Upper lobe of right lung (tissue), 1 donor: Measurements from ENCODE around the gene SGCA. TPM values are rescaled to one million over a fixed set of nuclear protein-coding genes. Genes with fewer than 3 reads are reported as not detected.
A peak's percentile ranks its signal among the peaks of the same experiment; 100 is the strongest.

Experiments
- ATAC-seq: fragments of 200-7000 bp; cut with Tn5 transposase; one replicate; pipeline ENCODE4 v1.9.1; 2020; ENCODE audit warnings: mild to moderate bottlenecking, moderate library complexity
- DNase-seq: peaks from one replicate; pipeline ENCODE4 v3.0.0-alpha.2; 2020
- H3K27ac ChIP-seq: fragments of 200-600 bp; one replicate; pipeline ENCODE4 v1.8.0; 2022
- H3K27me3 ChIP-seq: fragments of 200-600 bp; one replicate; pipeline ENCODE4 v1.8.0; 2022; ENCODE audit warnings: mild to moderate bottlenecking
- H3K36me3 ChIP-seq: fragments of 200-600 bp; one replicate; pipeline ENCODE4 v1.8.0; 2022
- H3K4me1 ChIP-seq: fragments of 200-600 bp; one replicate; pipeline ENCODE4 v1.8.0; 2022
- H3K4me3 ChIP-seq: fragments of 200-600 bp; one replicate; pipeline ENCODE4 v1.8.0; 2022; ENCODE audit warnings: mild to moderate bottlenecking
- H3K9me3 ChIP-seq: fragments of 200-600 bp; one replicate; pipeline ENCODE4 v1.8.0; 2022
- intact Hi-C: fragments of 100-400 bp; cut with DNase I; formaldehyde crosslinking; loops from one replicate; pipeline ENCODE4 v1.11.0; 2022
- total RNA-seq: library from RNA; stranded (reverse); fragmentation: NEBNext Ultra II Directional; extraction: Animal tissue kit (Norgen Biotek cat#: 25700); gene quantifications from one replicate; pipeline ENCODE4 v1.2.1, GENCODE V29; 2021
- TF ChIP-seq, protein P1 (sequence below): fragments of 200-600 bp; IDR thresholded peaks from one replicate; pipeline ENCODE4 v1.8.0; 2022; ENCODE audit warnings: antibody characterized with exemption
- donor health status: DM: no; HTN: yes; CAD: no; lungs with severe emphysema.

The SGCA gene
- total RNA-seq, 1 donor from 2014 or later: 27.8 TPM

DNA sequence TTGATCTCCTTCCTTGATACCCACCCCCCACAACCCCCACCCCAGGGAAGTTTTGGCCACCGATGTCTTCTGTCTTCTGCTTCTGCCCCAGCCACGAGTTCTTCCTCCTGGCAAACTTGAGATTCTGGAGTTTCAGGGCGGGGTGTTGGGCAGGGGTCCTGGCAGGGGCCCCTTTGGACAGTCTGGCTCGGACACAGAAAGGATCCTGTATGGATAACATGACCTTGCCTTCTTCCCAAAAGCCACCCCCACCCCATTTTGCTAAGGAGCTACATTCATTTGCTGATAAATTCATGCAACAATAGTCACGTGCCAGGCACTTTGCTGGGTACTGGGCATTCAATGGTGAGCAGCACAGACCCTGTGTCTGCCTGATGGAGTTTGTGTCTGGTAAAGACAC, 41.5 kb downstream of the SGCA start:
- Histone ChIP-seq H3K4me1 (peaks cover 28% of the 10 kb centered on the region), H3K27me3 (no peaks in the 10 kb centered on the region), H3K27ac (no peak overlapping the region), H3K9me3 (no peaks in the 10 kb centered on the region), H3K4me3 (no peak overlapping the region), H3K36me3 (no peaks in the 10 kb centered on the region)
- no peak for DNase-seq
- TF ChIP-seq, protein P1, sequence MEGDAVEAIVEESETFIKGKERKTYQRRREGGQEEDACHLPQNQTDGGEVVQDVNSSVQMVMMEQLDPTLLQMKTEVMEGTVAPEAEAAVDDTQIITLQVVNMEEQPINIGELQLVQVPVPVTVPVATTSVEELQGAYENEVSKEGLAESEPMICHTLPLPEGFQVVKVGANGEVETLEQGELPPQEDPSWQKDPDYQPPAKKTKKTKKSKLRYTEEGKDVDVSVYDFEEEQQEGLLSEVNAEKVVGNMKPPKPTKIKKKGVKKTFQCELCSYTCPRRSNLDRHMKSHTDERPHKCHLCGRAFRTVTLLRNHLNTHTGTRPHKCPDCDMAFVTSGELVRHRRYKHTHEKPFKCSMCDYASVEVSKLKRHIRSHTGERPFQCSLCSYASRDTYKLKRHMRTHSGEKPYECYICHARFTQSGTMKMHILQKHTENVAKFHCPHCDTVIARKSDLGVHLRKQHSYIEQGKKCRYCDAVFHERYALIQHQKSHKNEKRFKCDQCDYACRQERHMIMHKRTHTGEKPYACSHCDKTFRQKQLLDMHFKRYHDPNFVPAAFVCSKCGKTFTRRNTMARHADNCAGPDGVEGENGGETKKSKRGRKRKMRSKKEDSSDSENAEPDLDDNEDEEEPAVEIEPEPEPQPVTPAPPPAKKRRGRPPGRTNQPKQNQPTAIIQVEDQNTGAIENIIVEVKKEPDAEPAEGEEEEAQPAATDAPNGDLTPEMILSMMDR: no peak
- no peak for ATAC-seq
- intact Hi-C loops: no loop called here

DNA sequence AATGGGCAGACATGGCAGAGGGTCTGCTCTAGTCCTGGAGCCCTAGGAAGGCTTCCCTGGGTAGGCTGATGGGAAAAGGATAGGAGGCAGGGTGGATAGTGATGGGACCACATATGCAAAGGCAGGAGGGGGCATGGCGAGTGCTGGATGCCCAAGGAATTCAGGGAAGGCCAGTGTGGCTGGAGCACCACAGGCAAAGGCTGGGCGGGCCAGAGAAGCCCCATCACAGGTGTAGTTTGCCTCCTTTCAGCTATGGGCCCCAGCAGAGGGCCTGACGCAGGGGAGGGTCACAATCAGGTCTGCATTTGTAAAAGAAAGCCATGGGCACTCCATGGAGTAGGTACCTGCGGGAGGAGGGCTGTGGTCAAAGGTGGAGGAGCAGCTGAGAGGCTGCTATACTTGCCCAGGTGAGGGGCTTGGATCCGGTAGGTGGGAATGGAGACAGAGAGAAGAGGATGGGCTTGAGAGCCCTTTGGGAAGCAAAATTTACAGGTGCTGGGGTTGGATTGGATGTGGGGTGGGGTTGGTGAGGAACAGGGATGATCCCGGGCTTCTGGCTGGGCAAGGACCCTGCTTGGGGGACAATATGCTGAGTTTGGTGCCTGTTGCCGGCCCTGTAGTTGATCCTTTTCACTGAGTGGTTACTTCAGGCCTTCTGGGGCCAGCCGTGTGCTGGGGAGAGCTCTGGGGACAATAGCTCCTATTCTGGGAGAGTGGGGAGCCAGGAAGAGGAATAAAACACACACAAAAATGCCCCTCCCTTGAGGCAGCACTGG, 42.2 kb downstream of the SGCA start:
- H3K4me3 ChIP-seq: no peak overlapping the region
- peaks cover 28% of the 10 kb centered on the region for H3K4me1 ChIP-seq
- no peak overlapping the region for H3K27ac ChIP-seq
- ATAC-seq (no peak), DNase-seq (no peak)
- TF ChIP-seq, protein P1: no peak
- H3K27me3 ChIP-seq: no peaks in the 10 kb centered on the region
- intact Hi-C loops: no loop called here
- H3K9me3 ChIP-seq: no peaks in the 10 kb centered on the region
- no peaks in the 10 kb centered on the region for H3K36me3 ChIP-seq

DNA sequence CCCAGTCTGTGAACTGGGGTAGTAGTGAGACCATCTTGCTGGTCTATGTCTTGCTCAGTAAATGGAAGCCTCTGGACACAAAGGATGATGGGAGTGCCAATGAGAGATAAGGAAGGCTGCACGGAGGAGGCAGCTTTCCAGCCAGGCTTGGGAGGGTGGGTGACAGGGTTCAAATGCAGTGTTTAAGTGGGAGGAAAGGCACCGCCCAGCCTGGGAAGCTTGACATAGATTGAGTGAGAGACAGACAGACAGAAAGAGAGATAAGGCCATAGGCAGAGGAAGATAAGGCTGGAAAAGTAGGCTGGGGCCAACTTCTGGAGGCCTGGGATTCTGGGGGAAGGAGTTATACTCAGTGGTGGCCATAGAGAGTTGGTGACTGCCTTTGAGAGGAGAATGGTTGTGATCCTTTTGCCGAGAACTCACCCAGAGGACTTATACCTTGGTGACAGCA, 42.8 kb downstream of the SGCA start:
- intact Hi-C loops: no loop called here
- Histone ChIP-seq H3K9me3 (no peaks in the 10 kb centered on the region), H3K27me3 (no peaks in the 10 kb centered on the region), H3K4me1 (peaks cover 28% of the 10 kb centered on the region), H3K4me3 (no peak overlapping the region), H3K36me3 (no peaks in the 10 kb centered on the region), H3K27ac (peak overlapping the region; percentile 83)
- DNase-seq (no peak), ATAC-seq (no peak)
- TF ChIP-seq, protein P1: no peak

GRCh38 chr17:50209133-50209471, 43.3 kb downstream of the SGCA start:
- no peaks in the 10 kb centered on the region for H3K27me3 ChIP-seq
- peaks cover 28% of the 10 kb centered on the region for H3K4me1 ChIP-seq
- ATAC-seq: no peak
- no peak for DNase-seq
- H3K4me3 ChIP-seq: no peak overlapping the region
- H3K9me3 ChIP-seq: no peaks in the 10 kb centered on the region
- intact Hi-C loops: no loop called here
- H3K27ac ChIP-seq: peak overlapping the region; percentile 83
- H3K36me3 ChIP-seq: no peaks in the 10 kb centered on the region
- TF ChIP-seq, protein P1: no peak

DNA sequence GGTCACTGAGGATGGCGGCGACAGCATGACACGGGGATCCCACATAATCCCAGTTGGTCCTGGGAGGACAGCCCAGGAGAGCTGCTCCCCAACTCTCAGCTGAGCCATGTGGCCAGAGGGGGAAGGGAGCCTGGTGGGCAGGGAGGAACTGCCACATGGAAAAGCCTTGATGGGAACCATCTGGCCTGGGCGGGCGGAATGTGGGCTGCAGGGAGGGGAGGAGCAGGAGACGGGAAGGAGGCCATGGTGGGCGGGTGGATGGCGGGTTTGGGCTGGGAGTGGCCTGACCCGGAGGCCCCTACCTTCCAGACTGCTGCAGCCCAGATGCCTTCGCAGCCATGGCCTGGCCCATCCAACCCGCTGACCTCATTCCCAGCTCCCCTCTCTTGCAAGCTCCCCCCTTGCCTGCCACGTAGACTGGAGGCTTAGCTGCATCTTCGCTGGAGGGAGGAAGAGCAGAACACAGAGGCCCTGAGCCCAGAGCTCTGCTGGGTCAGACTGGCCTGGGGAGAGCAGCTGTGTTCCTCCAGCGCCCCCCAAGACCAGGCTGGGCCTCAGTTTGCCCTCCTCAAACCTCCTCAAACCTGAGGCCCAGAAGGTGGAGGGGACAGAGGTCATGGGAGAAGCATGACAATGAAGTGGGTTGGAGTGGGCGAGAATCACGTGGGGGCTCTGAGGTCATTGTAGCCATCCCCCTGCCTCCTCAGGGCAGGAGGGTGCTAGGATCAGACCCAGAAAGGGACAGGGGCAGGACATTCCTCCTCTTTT, 43.9 kb downstream of the SGCA start:
- no peak overlapping the region for H3K4me3 ChIP-seq
- H3K36me3 ChIP-seq: no peaks in the 10 kb centered on the region
- TF ChIP-seq, protein P1: no peak
- intact Hi-C loops: no loop called here
- DNase-seq: peak; percentile 83
- H3K27me3 ChIP-seq: no peaks in the 10 kb centered on the region
- peaks cover 28% of the 10 kb centered on the region for H3K4me1 ChIP-seq
- peak; percentile 72 for ATAC-seq
- H3K27ac ChIP-seq: peak overlapping the region; percentile 83
- H3K9me3 ChIP-seq: no peaks in the 10 kb centered on the region
